HEK293 (cell line): ENCODE data around the gene HSF5.
A peak's percentile ranks its signal among the peaks of the same experiment; 100 is the strongest.

Experiments used
- CTCF ChIA-PET: fragments of 350-600 bp; formaldehyde crosslinking; extraction: SDS; loops from one replicate; lab custom pipeline; 2021; ENCODE audit warnings: antibody characterized with exemption; lab: Yijun Ruan, JAX
- POLR2A ChIA-PET: fragments of 300-600 bp; formaldehyde crosslinking; extraction: SDS; loops from one replicate; lab custom pipeline; 2020; ENCODE audit warnings: antibody characterized with exemption, inconsistent platforms; lab: Yijun Ruan, JAX
- H3K27ac ChIP-seq: fragments of 200-500 bp; sonication (Bioruptor generic); 2 replicates; pipeline ENCODE4 v1.5.1; 2014; ENCODE audit warnings: low read depth, low read length, control low read depth, inconsistent platforms; ENCODE audit errors: extremely low read depth
- H3K36me3 ChIP-seq, 2 experiments: fragments of 200-500 bp in 1 of 2; sonication (Bioruptor generic) in 1 of 2; 1 replicate in 1 of 2; 2 replicates in 1 of 2; pipeline ENCODE4 v1.5.1; 2014 to 2017; ENCODE audit warnings: inconsistent platforms in 2 of 2, low read length in 2 of 2; ENCODE audit not compliant: control insufficient read depth in 2 of 2, insufficient read depth in 1 of 2
- H3K4me1 ChIP-seq: fragments of 200-500 bp; sonication (Bioruptor generic); 2 replicates; pipeline ENCODE4 v1.5.1; 2014; ENCODE audit warnings: mild to moderate bottlenecking, low read length, inconsistent platforms; ENCODE audit not compliant: control insufficient read depth, insufficient read depth
- H3K4me3 ChIP-seq: 2 replicates; pipeline ENCODE4 v1.5.1; 2011; ENCODE audit warnings: low read depth, mild to moderate bottlenecking, control low read depth, low read length, moderate library complexity
- H3K9me3 ChIP-seq: fragments of 200-500 bp; sonication (Bioruptor generic); 2 replicates; pipeline ENCODE4 v1.5.1; 2014; ENCODE audit warnings: low read depth, low read length, inconsistent platforms; ENCODE audit not compliant: control insufficient read depth, insufficient read depth
- MYNN ChIP-seq: fragments of 450-650 bp; formaldehyde crosslinking; IDR thresholded peaks from 2 replicates; pipeline ENCODE4 v1.5.1; 2016; ENCODE audit warnings: missing biosample characterization, missing genetic modification characterization, borderline replicate concordance
- PRDM10 ChIP-seq: fragments of 450-650 bp; formaldehyde crosslinking; IDR thresholded peaks from 2 replicates; pipeline ENCODE4 v1.5.1; 2016; ENCODE audit warnings: missing biosample characterization, missing genetic modification characterization
- PRDM2 ChIP-seq: fragments of 450-650 bp; formaldehyde crosslinking; IDR thresholded peaks from 2 replicates; pipeline ENCODE4 v1.5.1; 2016; ENCODE audit warnings: missing biosample characterization, missing genetic modification characterization, borderline replicate concordance
- PRDM6 ChIP-seq: fragments of 450-650 bp; formaldehyde crosslinking; IDR thresholded peaks from 2 replicates; pipeline ENCODE4 v1.5.1; 2017; ENCODE audit warnings: missing biosample characterization, missing genetic modification characterization
- SCRT2 ChIP-seq: fragments of 450-650 bp; formaldehyde crosslinking; IDR thresholded peaks from 2 replicates; pipeline ENCODE4 v1.5.1; 2016; ENCODE audit warnings: missing biosample characterization, missing genetic modification characterization
- TSHZ1 ChIP-seq: fragments of 450-650 bp; formaldehyde crosslinking; IDR thresholded peaks from 2 replicates; pipeline ENCODE4 v1.5.1; 2016; ENCODE audit warnings: missing biosample characterization, missing genetic modification characterization, borderline replicate concordance
- ZBTB44 ChIP-seq: fragments of 450-650 bp; IDR thresholded peaks from 2 replicates; pipeline ENCODE4 v1.5.1; 2018; ENCODE audit warnings: missing biosample characterization, mild to moderate bottlenecking, missing genetic modification characterization
- ZNF146 ChIP-seq: fragments of 450-650 bp; formaldehyde crosslinking; IDR thresholded peaks from 2 replicates; pipeline ENCODE4 v1.5.1; 2016; ENCODE audit warnings: missing biosample characterization, missing genetic modification characterization
- ZNF2 ChIP-seq: fragments of 450-650 bp; formaldehyde crosslinking; IDR thresholded peaks from 2 replicates; pipeline ENCODE4 v1.5.1; 2016; ENCODE audit warnings: missing biosample characterization, missing genetic modification characterization
- ZNF488 ChIP-seq: fragments of 450-650 bp; formaldehyde crosslinking; IDR thresholded peaks from 2 replicates; pipeline ENCODE4 v1.5.1; 2016; ENCODE audit warnings: missing biosample characterization, missing genetic modification characterization
- ZNF513 ChIP-seq: fragments of 450-650 bp; IDR thresholded peaks from 2 replicates; pipeline ENCODE4 v1.5.1; 2018; ENCODE audit warnings: missing biosample characterization, missing genetic modification characterization
- ZNF514 ChIP-seq: fragments of 450-650 bp; formaldehyde crosslinking; IDR thresholded peaks from 2 replicates; pipeline ENCODE4 v1.5.1; 2016; ENCODE audit warnings: missing biosample characterization, missing genetic modification characterization
- ZNF660 ChIP-seq: fragments of 450-650 bp; IDR thresholded peaks from 2 replicates; pipeline ENCODE4 v1.5.1; 2018; ENCODE audit warnings: missing biosample characterization, mild to moderate bottlenecking, missing genetic modification characterization
- ZNF677 ChIP-seq: fragments of 450-650 bp; IDR thresholded peaks from 2 replicates; pipeline ENCODE4 v1.5.0; 2018; ENCODE audit warnings: missing biosample characterization, mild to moderate bottlenecking, missing genetic modification characterization, moderate library complexity
- ZNF837 ChIP-seq: fragments of 450-650 bp; formaldehyde crosslinking; IDR thresholded peaks from 2 replicates; pipeline ENCODE4 v1.5.1; 2016; ENCODE audit warnings: missing biosample characterization, missing genetic modification characterization

HSF5 gene

GRCh38 chr17:58416396-58416795 lies 71.8 kb downstream of the HSF5 start (continued):
- TF ChIP-seq PRDM6 (tag by site-specific recombination) (peak; percentile 85), ZNF513 (tag by site-specific recombination) (no peak), PRDM2 (no peak), PRDM10 (peak; percentile 50; the same call in 1 of the 2 replicates)
- TF ChIP-seq, all 188 proteins: peak for 3

- H3K4me1 ChIP-seq = peaks cover 28% of the 10 kb centered on the region
- POLR2A ChIA-PET = interaction anchor here (0.6 to 5.4 kb wide), 9 partner anchors 24 to 99 kb away, joined by 3 to 130 read pairs (median 5); partner anchors contain the start of genes MTMR4 and SUPT4H1
- CTCF ChIA-PET = interaction anchor here (0.6 to 5.7 kb wide), 11 partner anchors 10 to 111 kb away, joined by 3 to 100 read pairs (median 4); partner anchors contain the start of gene SUPT4H1
- H3K4me3 ChIP-seq = peak overlapping the region; percentile 52
- peak overlapping the region; percentile 89 for H3K27ac ChIP-seq
- H3K36me3 ChIP-seq = no peaks in the 10 kb centered on the region
- no peaks in the 10 kb centered on the region for H3K9me3 ChIP-seq
- TF ChIP-seq ZBTB44 (tag by site-specific recombination) (peak; percentile 83), ZNF660 (tag by site-specific recombination) (no peak), ZNF677 (tag by site-specific recombination) (no peak), MYNN (tag by site-specific recombination) (no peak), ZNF146 (tag by site-specific recombination) (no peak), SCRT2 (peak; percentile 70), ZNF837 (tag by site-specific recombination) (no peak), ZNF2 (tag by site-specific recombination) (0 out of 2 replicates have a peak, but pooled peaks have one; percentile 25), ZNF488 (tag by site-specific recombination) (no peak), ZNF514 (tag by site-specific recombination) (no peak), TSHZ1 (no peak)
Measured at GRCh38 chr17:58415371-58416055, 72.7 kb downstream of the HSF5 start.
